Measurements from ENCODE around the gene NIM1K.

DNA sequence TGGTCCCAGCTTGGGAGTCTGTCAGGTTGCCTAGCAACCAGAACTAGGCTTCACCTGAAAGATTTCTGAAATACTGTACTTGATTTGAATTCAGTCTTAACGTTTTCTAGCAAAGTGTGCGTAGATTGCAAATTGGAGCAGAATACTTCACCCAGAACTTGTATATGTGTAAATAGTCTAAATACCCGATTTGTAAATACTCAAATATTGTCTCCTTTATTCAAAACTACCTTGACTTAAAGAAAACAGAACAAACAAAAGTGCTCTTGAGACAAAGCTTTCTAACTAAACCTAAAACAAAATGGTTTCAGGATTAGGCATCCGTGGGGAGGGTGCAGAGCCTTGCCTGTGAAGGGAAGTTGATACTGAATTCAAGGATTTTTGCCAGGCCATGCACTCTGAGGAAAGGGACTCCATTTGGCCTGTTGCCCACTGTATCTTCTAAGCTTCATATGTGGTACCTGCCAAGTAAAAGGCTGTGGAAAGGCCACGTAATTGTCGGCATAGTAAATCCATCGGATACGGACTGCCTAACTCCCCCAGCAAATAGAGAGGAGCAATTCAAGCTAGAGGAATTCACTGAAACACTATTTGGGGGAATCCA, 121.9 kb downstream of the NIM1K start:
- TF ChIP-seq, protein P1, sequence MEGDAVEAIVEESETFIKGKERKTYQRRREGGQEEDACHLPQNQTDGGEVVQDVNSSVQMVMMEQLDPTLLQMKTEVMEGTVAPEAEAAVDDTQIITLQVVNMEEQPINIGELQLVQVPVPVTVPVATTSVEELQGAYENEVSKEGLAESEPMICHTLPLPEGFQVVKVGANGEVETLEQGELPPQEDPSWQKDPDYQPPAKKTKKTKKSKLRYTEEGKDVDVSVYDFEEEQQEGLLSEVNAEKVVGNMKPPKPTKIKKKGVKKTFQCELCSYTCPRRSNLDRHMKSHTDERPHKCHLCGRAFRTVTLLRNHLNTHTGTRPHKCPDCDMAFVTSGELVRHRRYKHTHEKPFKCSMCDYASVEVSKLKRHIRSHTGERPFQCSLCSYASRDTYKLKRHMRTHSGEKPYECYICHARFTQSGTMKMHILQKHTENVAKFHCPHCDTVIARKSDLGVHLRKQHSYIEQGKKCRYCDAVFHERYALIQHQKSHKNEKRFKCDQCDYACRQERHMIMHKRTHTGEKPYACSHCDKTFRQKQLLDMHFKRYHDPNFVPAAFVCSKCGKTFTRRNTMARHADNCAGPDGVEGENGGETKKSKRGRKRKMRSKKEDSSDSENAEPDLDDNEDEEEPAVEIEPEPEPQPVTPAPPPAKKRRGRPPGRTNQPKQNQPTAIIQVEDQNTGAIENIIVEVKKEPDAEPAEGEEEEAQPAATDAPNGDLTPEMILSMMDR (IDR thresholded peaks at IDR 0.05) = no peak
- no peak for TF ChIP-seq ZFX (IDR thresholded peaks at IDR 0.05; ENCODE audit: borderline replicate concordance)
